ENCODE data around the gene TBCCD1.
"Not testable (repeated sequence)": the region's sequence is repeated elsewhere in the genome, so short reads cannot be mapped to it uniquely, and the experiment has no call there.

Gene TBCCD1

GRCh38 chr3:186515125-186515524, 52.0 kb downstream of the TBCCD1 start:
- no peak for DNase-seq

GRCh38 chr3:186514296-186515002, 52.7 kb downstream of the TBCCD1 start:
- no peak for DNase-seq

GRCh38 chr3:186513386-186513785, 53.8 kb downstream of the TBCCD1 start:
- no peak for DNase-seq

GRCh38 chr3:186512570-186513302, 54.4 kb downstream of the TBCCD1 start:
- no peak for DNase-seq

GRCh38 chr3:186511702-186512101, 55.4 kb downstream of the TBCCD1 start:
- DNase-seq: no peak

GRCh38 chr3:186511245-186511644, 55.9 kb downstream of the TBCCD1 start:
- DNase-seq: no peak

- DNase-seq: no peak
Measured at GRCh38 chr3:186510374-186511079, 56.6 kb downstream of the TBCCD1 start.

- no peak for DNase-seq
Measured at GRCh38 chr3:186509423-186509822, 57.7 kb downstream of the TBCCD1 start.

GRCh38 chr3:186506857-186507256, 60.3 kb downstream of the TBCCD1 start:
- DNase-seq: no peak

GRCh38 chr3:186506191-186506739, 60.9 kb downstream of the TBCCD1 start:
- DNase-seq: no peak

- DNase-seq: no peak
Measured at GRCh38 chr3:186502966-186503712, 64.0 kb downstream of the TBCCD1 start.

- DNase-seq: no peak
Measured at GRCh38 chr3:186502138-186502948, 64.8 kb downstream of the TBCCD1 start.

- DNase-seq: not testable (repeated sequence)
Measured at GRCh38 chr3:186499949-186500348, 67.2 kb downstream of the TBCCD1 start.

GRCh38 chr3:186498022-186498421, 69.1 kb downstream of the TBCCD1 start:
- DNase-seq: not testable (repeated sequence)

GRCh38 chr3:186497608-186498007, 69.5 kb downstream of the TBCCD1 start:
- no peak for DNase-seq

- no peak for DNase-seq
Measured at GRCh38 chr3:186496635-186497034, 70.5 kb downstream of the TBCCD1 start.

All from NCI-H2081 treated with DMSO at 0.1 percent for 48 hours (cell line).